Endothelial cell (in vitro differentiated cells): ENCODE measurements around the gene SEC14L2. TPM values are rescaled to one million over a fixed set of nuclear protein-coding genes. Genes with fewer than 3 reads are reported as not detected.

Experiments
- DNase-seq: peaks from one replicate; pipeline ENCODE4 v3.0.0; 2021; ENCODE audit warnings: low spot score
- H3K27ac Mint-ChIP-seq: one replicate; pipeline ENCODE4 v1.8.0; 2021; ENCODE audit warnings: mixed read lengths, inconsistent platforms; ENCODE audit not compliant: unreplicated experiment
- H3K27me3 Mint-ChIP-seq: one replicate; pipeline ENCODE4 v1.8.0; 2021; ENCODE audit warnings: mild to moderate bottlenecking, moderate library complexity, mixed read lengths, inconsistent platforms; ENCODE audit not compliant: unreplicated experiment
- H3K36me3 Mint-ChIP-seq: one replicate; pipeline ENCODE4 v1.8.0; 2021; ENCODE audit warnings: mild to moderate bottlenecking, low read depth, mixed read lengths, inconsistent platforms; ENCODE audit not compliant: unreplicated experiment
- H3K4me1 Mint-ChIP-seq: one replicate; pipeline ENCODE4 v1.8.0; 2021; ENCODE audit warnings: mild to moderate bottlenecking, mixed read lengths, inconsistent platforms; ENCODE audit not compliant: unreplicated experiment
- H3K4me3 Mint-ChIP-seq: one replicate; pipeline ENCODE4 v1.8.0; 2021; ENCODE audit warnings: mild to moderate bottlenecking, mixed read lengths, inconsistent platforms; ENCODE audit not compliant: unreplicated experiment
- H3K9me3 Mint-ChIP-seq: one replicate; pipeline ENCODE4 v1.8.0; 2021; ENCODE audit warnings: mixed read lengths, inconsistent platforms; ENCODE audit not compliant: unreplicated experiment
- CTCF ChIP-seq: fragments of 200-600 bp; sonication (generic); IDR thresholded peaks from one replicate; pipeline ENCODE4 v1.5.0; 2021; ENCODE audit warnings: antibody characterized with exemption; ENCODE audit not compliant: unreplicated experiment
- total RNA-seq: library from RNA; stranded (reverse); fragmentation: NEBNext Ultra II Directional; extraction: Animal tissue kit (Norgen Biotek cat#: 25700); gene quantifications from one replicate; pipeline ENCODE4 v1.2.1, GENCODE V29; 2021; ENCODE audit not compliant: unreplicated experiment

Gene SEC14L2
- total RNA-seq, 1 donor from 2014 or later = 3.9 TPM

- no peak for TF ChIP-seq CTCF
- peaks cover 12% of the 10 kb centered on the region for H3K27me3 Mint-ChIP-seq
- peak overlapping the region; percentile 20 for H3K27ac Mint-ChIP-seq
- H3K4me1 Mint-ChIP-seq = peaks cover 15% of the 10 kb centered on the region
- H3K4me3 Mint-ChIP-seq = peak overlapping the region; percentile 35
- no peak for DNase-seq
- H3K9me3 Mint-ChIP-seq = no peaks in the 10 kb centered on the region
- peaks cover 7% of the 10 kb centered on the region for H3K36me3 Mint-ChIP-seq
Measured at GRCh38 chr22:30361916-30362650, 34.7 kb upstream of the SEC14L2 start.

- TF ChIP-seq CTCF = no peak
- H3K9me3 Mint-ChIP-seq = no peaks in the 10 kb centered on the region
- H3K36me3 Mint-ChIP-seq = peaks cover 7% of the 10 kb centered on the region
- no peak for DNase-seq
- no peak overlapping the region for H3K27ac Mint-ChIP-seq
- H3K27me3 Mint-ChIP-seq = peaks cover 10% of the 10 kb centered on the region
- H3K4me1 Mint-ChIP-seq = peaks cover 15% of the 10 kb centered on the region
- peak overlapping the region; percentile 35 for H3K4me3 Mint-ChIP-seq
Measured at GRCh38 chr22:30362651-30363281, 34.1 kb upstream of the SEC14L2 start.

GRCh38 chr22:30365891-30366290, 30.9 kb upstream of the SEC14L2 start:
- Mint-ChIP-seq H3K4me1 (peaks cover 11% of the 10 kb centered on the region), H3K36me3 (peaks cover 7% of the 10 kb centered on the region), H3K9me3 (no peaks in the 10 kb centered on the region), H3K27me3 (peaks cover 14% of the 10 kb centered on the region), H3K27ac (no peak overlapping the region), H3K4me3 (no peak overlapping the region)
- DNase-seq = no peak
- TF ChIP-seq CTCF = no peak

GRCh38 chr22:30368420-30368819, 28.4 kb upstream of the SEC14L2 start:
- Mint-ChIP-seq H3K4me1 (peaks cover 7% of the 10 kb centered on the region), H3K27me3 (peaks cover 11% of the 10 kb centered on the region), H3K9me3 (no peaks in the 10 kb centered on the region), H3K27ac (no peak overlapping the region), H3K4me3 (no peak overlapping the region), H3K36me3 (peaks cover 3% of the 10 kb centered on the region)
- no peak for TF ChIP-seq CTCF
- no peak for DNase-seq

GRCh38 chr22:30370641-30371230, 26.1 kb upstream of the SEC14L2 start:
- Mint-ChIP-seq H3K36me3 (peaks cover 3% of the 10 kb centered on the region), H3K4me1 (peaks cover 16% of the 10 kb centered on the region), H3K27me3 (peaks cover 13% of the 10 kb centered on the region), H3K27ac (no peak overlapping the region), H3K4me3 (no peak overlapping the region), H3K9me3 (no peaks in the 10 kb centered on the region)
- no peak for TF ChIP-seq CTCF
- no peak for DNase-seq
